Retinal pigment epithelial cell (primary cell): ENCODE measurements around the gene AHI1.

Experiments used
- DNase-seq: peaks from one replicate; pipeline ENCODE4 v3.0.0-alpha.2; 2010; ENCODE audit warnings: low read depth
- H3K4me3 ChIP-seq: 2 replicates; pipeline ENCODE4 v1.5.1; 2011; ENCODE audit warnings: mild to moderate bottlenecking, low read length, control low read depth, moderate library complexity
- CTCF ChIP-seq: conservative IDR thresholded peaks from 2 replicates; pipeline ENCODE4 v1.5.1; 2011; ENCODE audit warnings: low read depth, low read length, control low read depth, inconsistent platforms

AHI1 gene

GRCh38 chr6:135322427-135323201 lies 174.9 kb downstream of the AHI1 start:
- DNase-seq: no peak
- no peak overlapping the region for H3K4me3 ChIP-seq
- no peak for TF ChIP-seq CTCF

GRCh38 chr6:135320721-135321621 lies 176.6 kb downstream of the AHI1 start:
- no peak overlapping the region for H3K4me3 ChIP-seq
- TF ChIP-seq CTCF: no peak
- DNase-seq: no peak

- TF ChIP-seq CTCF: no peak
- H3K4me3 ChIP-seq: no peak overlapping the region
- no peak for DNase-seq
Observed at GRCh38 chr6:135319819-135320218, 177.7 kb downstream of the AHI1 start.

- no peak overlapping the region for H3K4me3 ChIP-seq
- no peak for TF ChIP-seq CTCF
- DNase-seq: no peak
Observed at GRCh38 chr6:135318738-135319469, 178.6 kb downstream of the AHI1 start.

GRCh38 chr6:135314543-135314942 lies 183.0 kb downstream of the AHI1 start:
- DNase-seq: no peak
- H3K4me3 ChIP-seq: no peak overlapping the region
- TF ChIP-seq CTCF: no peak

- no peak for TF ChIP-seq CTCF
- H3K4me3 ChIP-seq: no peak overlapping the region
- no peak for DNase-seq
Observed at GRCh38 chr6:135311446-135312200, 185.9 kb downstream of the AHI1 start.
